Activated CD4-positive, alpha-beta T cell treated with anti-CD3 and anti-CD28 coated beads, Interleukin-2, amount 10 ng/mL, durations not matched to agents 7 days and 5 days (primary cell): ENCODE data around the gene NUP62. TPM values are rescaled to one million over a fixed set of nuclear protein-coding genes. Genes with fewer than 3 reads are reported as not detected.
"Not testable (repeated sequence)": the region's sequence is repeated elsewhere in the genome, so short reads cannot be mapped to it uniquely, and the experiment has no call there.

Experiments
- CTCF ChIA-PET: fragments of 350-600 bp; sonication (Branson Sonifier 250); formaldehyde crosslinking; loops from one replicate; lab custom pipeline; 2021; ENCODE audit warnings: antibody characterized with exemption; lab: Charles Lee
- POLR2A ChIA-PET: fragments of 350-600 bp; sonication (Branson Sonifier 250); formaldehyde crosslinking; loops from one replicate; lab custom pipeline; 2021; ENCODE audit warnings: antibody characterized with exemption; lab: Charles Lee
- DNase-seq: peaks from one replicate; pipeline ENCODE4 v3.0.0-alpha.2; 2020
- H3K27ac Mint-ChIP-seq: one replicate; pipeline ENCODE4 v1.8.0; 2021; ENCODE audit warnings: mild to moderate bottlenecking, moderate library complexity, mixed read lengths
- H3K27me3 Mint-ChIP-seq: one replicate; pipeline ENCODE4 v1.8.0; 2021; ENCODE audit warnings: mixed read lengths
- H3K36me3 Mint-ChIP-seq: one replicate; pipeline ENCODE4 v1.8.0; 2021; ENCODE audit warnings: low read depth, mixed read lengths
- H3K4me1 Mint-ChIP-seq: one replicate; pipeline ENCODE4 v1.8.0; 2021; ENCODE audit warnings: mixed read lengths
- H3K4me3 Mint-ChIP-seq: one replicate; pipeline ENCODE4 v1.8.0; 2021; ENCODE audit warnings: mild to moderate bottlenecking, moderate library complexity, mixed read lengths
- H3K9me3 Mint-ChIP-seq: one replicate; pipeline ENCODE4 v1.8.0; 2021; ENCODE audit warnings: mixed read lengths
- total RNA-seq, 2 experiments: library from RNA; stranded (reverse); gene quantifications; one replicate each; pipeline ENCODE4 v1.2.3, GENCODE V29; 2021

The NUP62 gene
- total RNA-seq, 2 experiments from 2014 or later: 111 to 127 TPM

DNA sequence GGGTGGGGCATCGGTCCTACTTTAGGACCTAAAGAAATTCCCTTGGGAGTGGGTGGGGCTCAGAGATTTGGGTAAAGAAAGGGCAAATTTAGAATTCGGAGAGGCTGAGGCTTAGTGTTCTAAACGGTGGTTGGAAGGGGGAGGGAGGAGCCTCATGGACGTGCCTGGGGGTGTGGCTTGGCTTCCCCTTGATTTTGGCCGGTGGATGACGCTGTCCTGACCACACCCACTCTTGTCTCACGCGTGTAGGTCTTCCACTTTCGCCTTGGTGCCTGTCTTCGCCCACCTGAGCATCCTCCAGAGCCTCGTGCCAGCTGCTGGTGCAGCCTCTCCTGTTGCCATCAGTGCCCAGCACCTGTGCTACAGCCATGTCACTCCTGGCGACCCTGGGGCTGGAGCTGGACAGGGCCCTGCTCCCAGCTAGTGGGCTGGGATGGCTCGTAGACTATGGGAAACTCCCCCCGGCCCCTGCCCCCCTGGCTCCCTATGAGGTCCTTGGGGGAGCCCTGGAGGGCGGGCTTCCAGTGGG is 1.2 kb upstream of the NUP62 start:
- peaks cover 54% of the 10 kb centered on the region for H3K4me1 Mint-ChIP-seq
- peak overlapping the region; percentile 93 for H3K4me3 Mint-ChIP-seq
- H3K36me3 Mint-ChIP-seq: peaks cover 41% of the 10 kb centered on the region
- no peaks in the 10 kb centered on the region for H3K27me3 Mint-ChIP-seq
- no peaks in the 10 kb centered on the region for H3K9me3 Mint-ChIP-seq
- CTCF ChIA-PET: interaction anchor here (1.0 to 2.6 kb wide), 2 partner anchors 18 to 40 kb away, joined by 3 to 8 read pairs; no protein-coding TSS in a partner anchor
- H3K27ac Mint-ChIP-seq: no peak overlapping the region
- POLR2A ChIA-PET: no interaction called here
- DNase-seq: peak; percentile 13

DNA sequence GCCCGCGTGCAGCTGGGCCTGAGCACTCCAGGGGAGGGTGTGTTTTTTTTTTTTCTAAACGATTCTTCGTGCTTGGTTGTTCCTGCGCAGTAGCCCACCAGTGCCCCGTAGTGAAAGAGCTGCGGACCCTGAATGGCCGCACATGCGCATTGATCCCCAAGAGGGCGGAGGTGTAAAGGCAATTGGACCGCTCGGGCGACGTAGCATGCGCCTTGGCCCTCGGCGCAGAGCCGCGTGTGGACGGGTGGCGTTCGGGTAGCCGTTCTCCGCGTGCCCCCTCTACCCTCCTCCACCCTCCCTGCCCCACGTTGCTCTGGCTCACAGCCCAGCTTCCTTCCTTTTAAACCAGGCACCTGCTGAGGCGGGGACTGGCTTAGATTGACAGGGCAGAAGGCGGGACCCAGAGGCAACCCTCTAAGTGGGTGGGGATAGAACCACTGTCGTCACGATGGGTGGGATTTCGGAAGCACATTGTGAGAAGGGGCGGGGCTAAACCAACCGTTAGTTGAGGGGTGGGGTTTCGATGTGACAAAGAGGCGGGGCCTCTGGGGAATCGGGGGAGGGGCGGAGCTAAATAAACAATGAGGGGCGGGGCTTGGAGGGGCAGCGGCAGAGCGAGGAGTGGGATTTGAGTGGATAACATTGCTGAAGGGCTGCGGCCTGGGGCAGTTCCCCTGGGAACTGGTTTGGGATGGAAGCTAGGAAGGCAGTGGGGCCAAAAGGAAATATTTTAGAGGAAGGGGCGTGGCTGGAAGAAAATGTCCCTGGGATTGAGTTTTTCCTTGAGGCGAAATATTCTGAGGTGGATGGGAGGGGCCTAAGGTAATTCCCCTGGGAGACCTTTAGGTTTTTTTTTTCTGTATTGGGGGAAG is 543 bp upstream of the NUP62 start:
- POLR2A ChIA-PET: interaction anchor here (0.6 to 2.0 kb wide), 3 partner anchors 32 to 974 kb away, joined by 3 to 4 read pairs (median 3); partner anchors contain the start of gene PTOV1
- no peaks in the 10 kb centered on the region for H3K27me3 Mint-ChIP-seq
- H3K27ac Mint-ChIP-seq: peak overlapping the region; percentile 99
- H3K9me3 Mint-ChIP-seq: no peaks in the 10 kb centered on the region
- peaks cover 59% of the 10 kb centered on the region for H3K4me1 Mint-ChIP-seq
- peak; percentile 96 for DNase-seq
- H3K4me3 Mint-ChIP-seq: peak overlapping the region; percentile 93
- H3K36me3 Mint-ChIP-seq: peaks cover 44% of the 10 kb centered on the region
- CTCF ChIA-PET: interaction anchor here (1.0 to 2.6 kb wide), 5 partner anchors 8 to 58 kb away, joined by 3 to 8 read pairs (median 6); no protein-coding TSS in a partner anchor

DNA sequence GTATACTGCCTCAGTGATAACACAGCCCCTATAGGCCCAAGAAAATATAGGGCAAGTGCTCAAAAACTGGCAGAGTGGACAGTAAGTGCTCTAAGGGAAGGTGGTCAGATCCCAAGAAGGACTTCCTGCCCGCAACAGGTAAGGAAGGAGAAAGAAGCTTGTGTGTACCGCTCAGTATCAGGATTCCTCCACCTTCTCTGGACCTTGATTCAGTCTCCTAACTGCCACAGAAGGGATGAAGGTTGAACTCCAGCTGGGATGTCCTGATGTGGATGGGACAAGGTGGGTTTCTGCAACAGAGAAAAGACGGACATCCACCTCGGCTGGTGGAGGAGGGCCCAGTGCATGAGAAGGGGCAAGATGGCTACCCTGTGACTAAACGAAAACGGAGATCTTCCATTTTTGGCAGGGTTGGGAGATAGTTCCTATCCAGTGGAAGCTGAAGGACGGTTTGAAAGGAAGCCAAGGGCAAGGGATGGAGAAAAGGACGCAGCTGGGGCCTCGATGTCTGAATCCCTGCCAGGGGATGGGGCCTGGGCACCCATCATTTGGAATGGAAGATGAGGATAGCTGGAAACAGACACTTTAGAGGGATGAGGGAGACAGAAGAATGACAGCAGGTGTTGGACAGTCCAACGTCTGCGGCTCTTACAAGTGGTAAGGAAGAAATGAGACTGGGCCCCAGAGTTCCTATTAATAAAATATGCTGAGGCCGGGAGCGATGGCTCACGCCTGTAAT is 1.6 kb downstream of the NUP62 start:
- H3K36me3 Mint-ChIP-seq: peaks cover 54% of the 10 kb centered on the region
- H3K4me1 Mint-ChIP-seq: peaks cover 58% of the 10 kb centered on the region
- H3K27ac Mint-ChIP-seq: peak overlapping the region; percentile 75
- DNase-seq: no peak
- H3K27me3 Mint-ChIP-seq: no peaks in the 10 kb centered on the region
- ChIA-PET CTCF (interaction anchor here (1.0 to 2.6 kb wide), 7 partner anchors 8 to 255 kb away, joined by 3 to 9 read pairs (median 6); partner anchors contain the start of gene AKT1S1), POLR2A (interaction anchor here (0.8 kb wide), 1 partner anchor 16 kb away, joined by 3 read pairs; no protein-coding TSS in a partner anchor)
- no peaks in the 10 kb centered on the region for H3K9me3 Mint-ChIP-seq
- peak overlapping the region; percentile 93 for H3K4me3 Mint-ChIP-seq

- DNase-seq: no peak
- Mint-ChIP-seq H3K4me3 (no peak overlapping the region), H3K36me3 (peaks cover 55% of the 10 kb centered on the region), H3K27me3 (no peaks in the 10 kb centered on the region), H3K27ac (no peak overlapping the region), H3K4me1 (peaks cover 56% of the 10 kb centered on the region), H3K9me3 (no peaks in the 10 kb centered on the region)
- POLR2A ChIA-PET: no interaction called here
- CTCF ChIA-PET: interaction anchor here (1.9 kb wide), 1 partner anchor 9 kb away, joined by 9 read pairs; no protein-coding TSS in a partner anchor
Measured at GRCh38 chr19:49926515-49926914, 2.8 kb downstream of the NUP62 start.

DNA sequence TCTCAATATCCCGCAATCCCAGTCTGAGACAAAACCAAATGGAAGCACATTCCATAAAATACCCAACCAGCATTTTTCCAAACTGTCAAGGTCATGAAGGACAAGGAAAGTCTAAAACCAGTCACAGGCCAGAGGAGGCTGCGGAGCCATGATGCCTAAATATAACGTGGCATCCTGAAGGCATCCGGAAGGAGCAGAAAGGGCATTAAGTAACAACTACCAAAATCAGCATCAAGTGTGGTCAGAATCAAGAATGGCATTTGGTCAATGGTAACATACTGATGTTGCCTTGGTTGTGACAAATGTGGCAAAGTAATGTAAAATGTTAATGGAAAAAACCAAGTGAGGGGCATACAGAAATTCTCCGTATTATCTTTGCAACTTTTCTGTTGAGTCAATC is 3.8 kb downstream of the NUP62 start:
- no peaks in the 10 kb centered on the region for H3K9me3 Mint-ChIP-seq
- POLR2A ChIA-PET: no interaction called here
- H3K4me3 Mint-ChIP-seq: no peak overlapping the region
- H3K27ac Mint-ChIP-seq: no peak overlapping the region
- peaks cover 56% of the 10 kb centered on the region for H3K4me1 Mint-ChIP-seq
- CTCF ChIA-PET: no interaction called here
- H3K36me3 Mint-ChIP-seq: peaks cover 61% of the 10 kb centered on the region
- DNase-seq: no peak
- H3K27me3 Mint-ChIP-seq: no peaks in the 10 kb centered on the region

DNA sequence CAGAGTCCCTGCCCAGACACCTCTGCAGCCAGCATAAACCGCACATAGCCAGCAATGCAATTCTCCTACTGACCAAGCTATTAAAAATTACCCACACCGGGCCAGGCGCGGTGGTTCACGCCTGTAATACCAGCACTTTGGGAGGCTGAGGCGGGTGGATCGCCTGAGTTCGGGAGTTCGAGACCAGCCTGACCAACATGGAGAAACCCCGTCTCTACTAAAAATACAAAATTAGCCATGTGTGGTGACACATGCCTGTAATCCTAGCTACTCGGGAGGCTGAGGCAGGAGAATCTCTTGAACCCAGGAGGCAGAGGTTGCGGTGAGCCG is 4.5 kb downstream of the NUP62 start:
- CTCF ChIA-PET: interaction anchor here (0.6 to 1.1 kb wide), 2 partner anchors 17 to 18 kb away, joined by 3 read pairs; no protein-coding TSS in a partner anchor
- POLR2A ChIA-PET, H3K27me3 Mint-ChIP-seq, H3K27ac Mint-ChIP-seq, H3K9me3 Mint-ChIP-seq, DNase-seq, H3K4me3 Mint-ChIP-seq: not testable (repeated sequence)
- peaks cover 50% of the 10 kb centered on the region for H3K4me1 Mint-ChIP-seq
- peaks cover 58% of the 10 kb centered on the region for H3K36me3 Mint-ChIP-seq

DNA sequence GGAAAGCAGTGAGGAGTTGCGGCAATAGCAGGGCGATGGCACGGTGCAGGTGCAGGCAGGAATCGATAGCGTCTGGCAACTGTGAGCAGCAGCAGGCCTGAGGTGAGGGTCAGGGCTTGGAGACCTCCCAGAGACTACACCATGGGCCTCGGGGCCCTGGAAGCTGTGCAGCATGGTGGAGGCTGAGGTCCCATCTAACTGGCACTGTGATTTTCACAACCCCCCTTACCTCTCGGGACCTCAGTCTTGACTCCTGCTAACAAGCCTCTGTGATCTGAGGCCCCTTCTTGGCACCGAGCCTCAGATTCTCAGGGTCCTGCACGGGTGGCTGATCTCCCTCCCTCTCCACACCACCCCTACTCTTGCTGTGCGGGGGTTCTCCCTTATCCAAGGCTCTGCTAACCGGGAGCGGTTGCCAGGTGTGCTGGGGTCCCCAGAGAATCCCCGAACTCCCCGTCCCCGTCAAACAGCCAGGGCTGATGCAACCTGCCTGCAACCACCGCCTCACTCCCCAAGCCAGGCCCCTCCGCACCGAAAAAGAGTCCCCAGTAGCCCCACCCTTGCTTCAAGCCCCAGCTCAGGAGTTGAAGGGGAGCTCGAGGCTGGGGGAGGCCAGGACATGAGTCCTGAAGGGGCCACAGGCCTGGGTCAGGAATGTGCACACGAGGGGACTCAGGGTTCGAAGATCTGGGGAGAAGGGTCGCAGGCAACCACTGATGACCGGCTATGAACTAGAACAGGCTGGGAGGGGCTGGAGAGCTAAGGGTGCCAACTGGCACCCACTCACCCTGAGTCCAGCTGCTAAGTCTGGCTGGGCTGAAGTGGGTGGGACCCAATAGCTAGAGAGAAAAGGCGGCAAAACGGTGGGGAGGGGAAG is 5.1 kb downstream of the NUP62 start:
- no peak overlapping the region for H3K27ac Mint-ChIP-seq
- H3K27me3 Mint-ChIP-seq: no peaks in the 10 kb centered on the region
- H3K4me1 Mint-ChIP-seq: peaks cover 51% of the 10 kb centered on the region
- H3K9me3 Mint-ChIP-seq: no peaks in the 10 kb centered on the region
- ChIA-PET POLR2A (no interaction called here), CTCF (interaction anchor here (0.6 to 1.1 kb wide), 2 partner anchors 16 to 17 kb away, joined by 3 read pairs; no protein-coding TSS in a partner anchor)
- H3K4me3 Mint-ChIP-seq: no peak overlapping the region
- H3K36me3 Mint-ChIP-seq: peaks cover 59% of the 10 kb centered on the region
- DNase-seq: no peak

DNA sequence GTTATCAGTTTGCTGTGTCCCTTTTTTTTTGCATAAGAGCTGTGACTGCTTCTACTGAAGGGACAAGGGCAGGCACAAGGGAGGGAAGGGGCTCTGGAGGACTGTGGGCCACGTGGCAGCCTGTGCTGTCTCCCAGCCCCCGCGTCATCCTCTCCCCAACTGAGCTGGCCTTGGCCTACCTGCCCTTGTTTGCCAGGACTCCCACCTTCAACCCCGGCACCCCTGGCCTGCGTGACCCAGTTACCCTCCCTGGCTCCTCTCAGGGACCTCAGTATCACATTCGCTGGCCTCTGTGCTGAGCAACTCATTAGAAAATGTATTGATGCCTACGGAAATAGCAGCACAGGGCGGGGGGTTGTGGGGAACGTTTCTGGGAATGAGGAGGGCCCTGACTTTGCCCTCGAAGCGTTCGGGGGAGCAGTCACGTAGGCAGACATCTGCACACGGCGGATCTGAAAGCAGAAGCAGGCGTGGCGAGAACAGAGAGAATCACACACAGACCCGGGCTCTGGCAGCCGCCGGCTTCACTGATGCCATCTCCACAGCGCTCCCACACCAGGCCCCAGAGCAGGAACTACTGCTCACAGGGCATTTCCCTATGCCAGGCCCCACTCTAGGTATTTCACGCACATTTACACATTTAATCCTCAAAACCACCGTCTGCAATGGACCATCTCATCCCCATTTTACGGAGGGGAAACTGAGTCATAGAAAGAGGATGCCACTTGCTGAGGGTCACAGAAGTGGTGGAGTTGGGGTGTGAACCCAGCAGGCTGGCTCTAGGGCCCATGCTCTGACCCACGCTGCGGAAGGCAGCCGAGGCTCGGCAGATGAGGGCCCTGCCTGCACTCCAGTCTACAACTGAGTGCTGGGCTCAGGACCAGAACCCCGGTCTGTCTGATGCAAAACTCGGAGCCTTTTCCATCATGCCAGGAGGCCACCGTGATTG is 6.0 kb downstream of the NUP62 start:
- CTCF ChIA-PET: interaction anchor here (0.6 kb wide), 1 partner anchor 445 kb away, joined by 3 read pairs; no protein-coding TSS in a partner anchor
- H3K27me3 Mint-ChIP-seq: no peaks in the 10 kb centered on the region
- H3K4me1 Mint-ChIP-seq: peaks cover 48% of the 10 kb centered on the region
- H3K27ac Mint-ChIP-seq: no peak overlapping the region
- no peak for DNase-seq
- POLR2A ChIA-PET: no interaction called here
- peaks cover 53% of the 10 kb centered on the region for H3K36me3 Mint-ChIP-seq
- H3K9me3 Mint-ChIP-seq: no peaks in the 10 kb centered on the region
- H3K4me3 Mint-ChIP-seq: no peak overlapping the region

GRCh38 chr19:49921871-49922795 is 7.2 kb downstream of the NUP62 start:
- no peak for DNase-seq
- POLR2A ChIA-PET: no interaction called here
- Mint-ChIP-seq H3K4me1 (peaks cover 42% of the 10 kb centered on the region), H3K9me3 (no peaks in the 10 kb centered on the region), H3K27ac (no peak overlapping the region), H3K27me3 (no peaks in the 10 kb centered on the region), H3K4me3 (no peak overlapping the region), H3K36me3 (peaks cover 53% of the 10 kb centered on the region)
- CTCF ChIA-PET: interaction anchor here (0.6 to 1.3 kb wide), 3 partner anchors 15 to 447 kb away, joined by 3 to 4 read pairs (median 3); no protein-coding TSS in a partner anchor

DNA sequence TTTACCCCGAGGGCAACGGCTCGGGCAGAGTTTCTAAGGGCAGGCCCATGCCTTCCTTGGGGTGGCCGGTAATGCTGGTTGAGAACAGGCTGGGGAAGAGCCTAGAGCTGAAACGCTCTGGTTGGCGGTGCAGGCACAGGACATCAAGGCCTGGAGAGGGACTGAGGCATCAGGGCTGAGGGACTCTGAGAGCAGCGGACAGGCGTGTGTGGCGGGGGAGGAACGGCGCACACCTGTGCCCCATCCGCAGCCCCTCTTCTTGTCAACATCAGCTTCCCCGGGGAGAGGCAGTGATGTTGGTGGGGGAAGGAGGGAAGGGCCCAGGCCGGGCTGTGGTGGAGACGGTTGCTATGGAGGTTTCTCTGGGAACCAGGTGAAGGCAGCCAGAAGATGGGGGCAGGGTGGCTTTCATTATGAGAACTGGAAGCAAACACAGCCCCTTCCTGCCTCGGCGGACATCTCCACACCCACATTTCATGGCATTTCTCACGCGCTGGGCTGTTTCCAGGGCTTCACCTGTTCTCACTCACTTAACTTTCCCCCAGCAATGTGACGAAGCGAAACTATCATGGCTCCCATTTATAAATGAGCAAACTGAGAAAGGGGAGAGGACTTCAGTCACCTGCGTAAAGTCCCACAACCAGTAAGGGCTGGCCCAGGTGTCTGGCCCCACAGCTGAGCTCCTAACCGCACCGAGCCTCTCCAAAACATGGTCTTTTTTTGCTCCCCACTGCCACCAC is 8.5 kb downstream of the NUP62 start:
- POLR2A ChIA-PET: no interaction called here
- H3K4me1 Mint-ChIP-seq: peaks cover 39% of the 10 kb centered on the region

More for the DNA sequence above, 8.5 kb downstream of the NUP62 start:
- no peak for DNase-seq
- H3K27me3 Mint-ChIP-seq: no peaks in the 10 kb centered on the region
- CTCF ChIA-PET: interaction anchor here (1.3 kb wide), 1 partner anchor 14 kb away, joined by 4 read pairs; no protein-coding TSS in a partner anchor
- no peaks in the 10 kb centered on the region for H3K9me3 Mint-ChIP-seq
- H3K27ac Mint-ChIP-seq: no peak overlapping the region
- H3K4me3 Mint-ChIP-seq: no peak overlapping the region
- peaks cover 55% of the 10 kb centered on the region for H3K36me3 Mint-ChIP-seq
